GM12878 (cell line): ENCODE measurements around the gene MTNR1A. TPM values are rescaled to one million over a fixed set of nuclear protein-coding genes. Genes with fewer than 3 reads are reported as not detected.

Source experiments
- ATAC-seq: fragments of 200-7000 bp; cut with Tn5 transposase; 3 replicates; pipeline ENCODE4 v1.9.1; 2020; ENCODE audit warnings: mild to moderate bottlenecking, moderate library complexity
- BruUV-seq: library from RNA; stranded (reverse); fragments of 400-500 nt; replicated peaks from 2 replicates; lab custom pipeline; 2021; lab: Mats Ljungman, UMichigan
- CTCF ChIA-PET: fragments of 300-600 bp; sonication (Branson Sonifier 250); formaldehyde crosslinking; extraction: SDS; loops from one replicate; lab custom pipeline; 2021; ENCODE audit warnings: inconsistent platforms; lab: Yijun Ruan, JAX
- POLR2A ChIA-PET: fragments of 350-600 bp; formaldehyde crosslinking; extraction: SDS; loops from one replicate; lab custom pipeline; 2021; ENCODE audit warnings: inconsistent platforms; lab: Charles Lee
- RAD21 ChIA-PET: fragments of 300-600 bp; sonication (Branson Sonifier 250); formaldehyde crosslinking; loops from one replicate; lab custom pipeline; 2023; ENCODE audit warnings: antibody characterized with exemption; ENCODE audit not compliant: unreplicated experiment; lab: Charles Lee
- SMC1A ChIA-PET: fragments of 300-600 bp; sonication (Branson Sonifier 250); formaldehyde crosslinking; loops from one replicate; lab custom pipeline; 2023; ENCODE audit not compliant: unreplicated experiment, uncharacterized antibody; lab: Charles Lee
- DNase-seq: peaks from one replicate; pipeline ENCODE4 v3.0.0-alpha.2; 2011; ENCODE audit warnings: low read depth, low spot score
- FAIRE-seq: peaks from 3 replicates; lab custom pipeline; 2011; peaks lifted over from hg19 to GRCh38; lab: Jason Lieb, UNC
- H2AFZ ChIP-seq: 2 replicates; pipeline ENCODE4 v1.6.0; 2011; ENCODE audit warnings: low read depth, low read length, control low read depth; ENCODE audit not compliant: control insufficient read depth
- H3K27ac ChIP-seq: 2 replicates; pipeline ENCODE4 v1.5.1; 2011; ENCODE audit warnings: control low read depth; ENCODE audit not compliant: control insufficient read depth, insufficient read depth
- H3K27me3 ChIP-seq, 2 experiments: replicated peaks in 1 of 2; 2 replicates each; pipeline versions ENCODE4 v1.6.0 to v1.6.1; 2011; ENCODE audit warnings: low read length in 1 of 2; ENCODE audit not compliant: control insufficient read depth in 2 of 2, insufficient read depth in 2 of 2
- H3K36me3 ChIP-seq, 2 experiments: 2 replicates each; pipeline ENCODE4 v1.5.1; 2011; ENCODE audit warnings: low read length in 1 of 2; ENCODE audit not compliant: control insufficient read depth in 2 of 2, insufficient read depth in 2 of 2
- H3K4me1 ChIP-seq: 2 replicates; pipeline ENCODE4 v1.6.1; 2011; ENCODE audit warnings: mild to moderate bottlenecking, low read length, moderate library complexity, mixed read lengths; ENCODE audit not compliant: control insufficient read depth, insufficient read depth
- H3K4me2 ChIP-seq: 2 replicates; pipeline ENCODE4 v1.6.0; 2011; ENCODE audit warnings: control low read depth; ENCODE audit not compliant: control insufficient read depth, insufficient read depth
- H3K4me3 ChIP-seq: fragments of 200-600 bp; sonication (generic); 2 replicates; pipeline ENCODE4 v1.5.1; 2016
- H3K79me2 ChIP-seq: 2 replicates; pipeline ENCODE4 v1.6.0; 2011; ENCODE audit warnings: low read length; ENCODE audit not compliant: control insufficient read depth, insufficient read depth
- H3K9ac ChIP-seq: 2 replicates; pipeline ENCODE4 v1.8.0; 2011; ENCODE audit warnings: low read length, control low read depth, mixed read lengths; ENCODE audit not compliant: control insufficient read depth, insufficient read depth
- H3K9me3 ChIP-seq: replicated peaks from 3 replicates; pipeline ENCODE4 v1.5.1; 2011; ENCODE audit warnings: mild to moderate bottlenecking, low read length; ENCODE audit not compliant: control insufficient read depth, insufficient read depth
- H4K20me1 ChIP-seq: 2 replicates; pipeline ENCODE4 v1.6.0; 2011; ENCODE audit not compliant: control insufficient read depth, insufficient read depth
- ATF3 ChIP-seq: IDR thresholded peaks from 2 replicates; pipeline ENCODE4 v1.6.1; 2011; ENCODE audit warnings: low read depth, mild to moderate bottlenecking, low read length, moderate library complexity, borderline replicate concordance; ENCODE audit errors: extremely low read depth
- BCLAF1 ChIP-seq: fragments of 450-650 bp; IDR thresholded peaks from 2 replicates; pipeline ENCODE4 v1.6.1; 2017; ENCODE audit warnings: antibody characterized with exemption, mild to moderate bottlenecking, moderate library complexity
- BRCA1 ChIP-seq: IDR thresholded peaks from 2 replicates; pipeline ENCODE4 v1.6.1; 2011; ENCODE audit warnings: low read depth, low read length, improper control_type of control experiment
- CEBPB ChIP-seq, 2 experiments: fragments of 150-350 bp in 1 of 2; IDR thresholded peaks; 2 replicates each; pipeline ENCODE4 v1.6.1; 2012 to 2014; ENCODE audit warnings: low read depth in 2 of 2, low read length in 2 of 2, borderline replicate concordance in 1 of 2, inconsistent platforms in 1 of 2
- CHD4 ChIP-seq: fragments of 200-600 bp; sonication (generic); IDR thresholded peaks from 2 replicates; pipeline ENCODE4 v1.6.1; 2016; ENCODE audit warnings: mild to moderate bottlenecking
- KDM1A ChIP-seq: fragments of 200-600 bp; sonication (generic); IDR thresholded peaks from 2 replicates; pipeline ENCODE4 v1.6.1; 2016; ENCODE audit warnings: borderline replicate concordance
- NKRF ChIP-seq: fragments of 450-650 bp; conservative IDR thresholded peaks from 2 replicates; pipeline ENCODE4 v1.6.1; 2017; ENCODE audit warnings: mild to moderate bottlenecking, moderate library complexity
- NR2C1 ChIP-seq: fragments of 450-650 bp; IDR thresholded peaks from 2 replicates; pipeline ENCODE4 v1.6.1; 2017; ENCODE audit warnings: antibody characterized with exemption, mild to moderate bottlenecking, moderate library complexity
- PBX3 ChIP-seq: IDR thresholded peaks from 2 replicates; pipeline ENCODE4 v1.6.1; 2011; ENCODE audit warnings: mild to moderate bottlenecking, low read depth, low read length, moderate library complexity; ENCODE audit not compliant: insufficient replicate concordance
- RAD21 ChIP-seq: IDR thresholded peaks from 2 replicates; pipeline ENCODE4 v1.6.1; 2011; ENCODE audit warnings: mild to moderate bottlenecking, low read depth, low read length, moderate library complexity; ENCODE audit not compliant: insufficient read depth
- SMAD5 ChIP-seq: IDR thresholded peaks from 2 replicates; pipeline ENCODE4 v1.6.1; 2016; ENCODE audit warnings: antibody characterized with exemption, low read depth
- SUZ12 ChIP-seq: fragments of 200-600 bp; sonication (generic); IDR thresholded peaks from one replicate; pipeline ENCODE4 v1.6.1; 2018; ENCODE audit warnings: antibody characterized with exemption, mild to moderate bottlenecking; ENCODE audit not compliant: unreplicated experiment
- TAF1 ChIP-seq: IDR thresholded peaks from 2 replicates; pipeline ENCODE4 v1.6.1; 2011; ENCODE audit warnings: mild to moderate bottlenecking, low read depth, low read length, borderline replicate concordance
- TBL1XR1 ChIP-seq: IDR thresholded peaks from 2 replicates; pipeline ENCODE4 v1.6.1; 2012; ENCODE audit warnings: low read depth, low read length, improper control_type of control experiment
- ZNF217 ChIP-seq: fragments of 450-650 bp; IDR thresholded peaks from 2 replicates; pipeline ENCODE4 v1.6.1; 2017; ENCODE audit warnings: antibody characterized with exemption, mild to moderate bottlenecking
- ZNF622 ChIP-seq: fragments of 450-650 bp; IDR thresholded peaks from 2 replicates; pipeline ENCODE4 v1.6.1; 2017; ENCODE audit warnings: mild to moderate bottlenecking, inconsistent platforms
- WGBS: methylation state at CpG from one replicate; pipeline ENCODE4 v1.1.6; 2016; ENCODE audit warnings: low lambda C conversion rate; ENCODE audit not compliant: insufficient replicate concordance, insufficient coverage; ENCODE audit errors: missing lambda C conversion rate; 5-methylcytosine and 5-hydroxymethylcytosine counted together
- in situ Hi-C: fragments of 300-500 bp; cut with MboI; formaldehyde crosslinking; loops from 9 replicates; pipeline ENCODE4 v1.14.3; 2018; ENCODE audit warnings: mixed read lengths
- intact Hi-C: fragments of 100-400 bp; cut with micrococcal nuclease; formaldehyde crosslinking; loops from one replicate; pipeline ENCODE4 v1.14.2; 2022; ENCODE audit not compliant: unreplicated experiment
- polyA plus RNA-seq, 11 experiments: library from polyadenylated mRNA; depleted of rRNA in 4 of 11; unstranded in 6 of 11; stranded (reverse) in 5 of 11; fragments of >200 nt; fragmentation: Nextera tagmentation in 4 of 11; fragmentation: Illumina TruSeq in 1 of 11; extraction: Ambion mirVana in 4 of 11; extraction: Trizol in 1 of 11; gene quantifications; 1 replicate in 1 of 11; 2 replicates in 10 of 11; pipeline versions ENCODE4 v1.2.1 to v1.2.3, GENCODE V29; 2011 to 2016; ENCODE audit warnings: inconsistent platforms in 2 of 11, missing spikeins in 2 of 11, low read depth in 1 of 11
- total RNA-seq, 4 experiments: library from RNA; depleted of rRNA in 3 of 4; stranded (reverse); fragments of >200 nt in 3 of 4; fragmentation: Illumina TruSeq in 1 of 4; extraction: Trizol in 1 of 4; gene quantifications; 2 replicates each; pipeline versions ENCODE4 v1.2.1 to v1.2.3, GENCODE V29; 2013 to 2021

The MTNR1A gene
- total and polyA plus RNA-seq, 10 of the 15 experiments (the other 5 are each of a cell fraction or from before 2014, with no cell fraction given) = 0.14 TPM; not detected in 9

- TF ChIP-seq NKRF = no peak
- no peak for TF ChIP-seq ATF3
- no peak for TF ChIP-seq PBX3
- no peak for TF ChIP-seq NR2C1
- TF ChIP-seq CEBPB (IDR thresholded peaks at IDR 0.05; ENCODE audit: borderline replicate concordance in 1 of 2, low read depth in 2 of 2, low read length in 2 of 2) = no peak
These were observed 38.2 kb upstream of the MTNR1A start (continued) for GRCh38 chr4:186593587-186593973.

GRCh38 chr4:186592966-186593586 lies 37.7 kb upstream of the MTNR1A start:
- H3K4me3 ChIP-seq = no peak overlapping the region
- no peak for FAIRE-seq
- TF ChIP-seq CHD4 (no peak), KDM1A (no peak), ZNF622 (no peak), RAD21 (no peak), TBL1XR1 (no peak), TAF1 (no peak), SUZ12 (no peak), BRCA1 (no peak), ZNF217 (no peak), SMAD5 (no peak), BCLAF1 (no peak)

More at GRCh38 chr4:186592966-186593586, 37.7 kb upstream of the MTNR1A start:
- in situ Hi-C loops = no loop called here
- RAD21 ChIA-PET = no interaction called here
- WGBS = 43% methylated on average over 13 of the region's 13 CpGs
- Histone ChIP-seq H3K4me1 (no peaks in the 10 kb centered on the region), H3K9ac (no peak overlapping the region), H2AFZ (no peak overlapping the region), H3K4me2 (no peak overlapping the region), H3K27ac (no peak overlapping the region), H3K79me2 (no peaks in the 10 kb centered on the region), H3K36me3 (no peaks in the 10 kb centered on the region), H3K9me3 (no peaks in the 10 kb centered on the region), H4K20me1 (no peaks in the 10 kb centered on the region), H3K27me3 (no peaks in the 10 kb centered on the region)
- ATAC-seq (no peak), DNase-seq (no peak)
- SMC1A ChIA-PET = no interaction called here
- no TSS peak for BruUV-seq
- CTCF ChIA-PET = no interaction called here
- POLR2A ChIA-PET = no interaction called here
- intact Hi-C loops = no loop called here
